Measurements from ENCODE around the gene TMEM167A. TPM values are rescaled to one million over a fixed set of nuclear protein-coding genes. Genes with fewer than 3 reads are reported as not detected.

The TMEM167A gene
- total RNA-seq, 1 donor from 2014 or later, result 113 TPM

- Mint-ChIP-seq H3K4me1 (ENCODE audit: low read depth) (peaks cover 2% of the 10 kb centered on the region), H3K27ac (ENCODE audit: unreplicated experiment) (no peak overlapping the region), H3K4me3 (ENCODE audit: unreplicated experiment) (no peak overlapping the region), H3K27me3 (ENCODE audit: low read depth) (no peaks in the 10 kb centered on the region), H3K9me3 (ENCODE audit: low read depth) (no peaks in the 10 kb centered on the region), H3K36me3 (ENCODE audit: low read depth) (peaks cover 7% of the 10 kb centered on the region)
- TF ChIP-seq, protein P1, sequence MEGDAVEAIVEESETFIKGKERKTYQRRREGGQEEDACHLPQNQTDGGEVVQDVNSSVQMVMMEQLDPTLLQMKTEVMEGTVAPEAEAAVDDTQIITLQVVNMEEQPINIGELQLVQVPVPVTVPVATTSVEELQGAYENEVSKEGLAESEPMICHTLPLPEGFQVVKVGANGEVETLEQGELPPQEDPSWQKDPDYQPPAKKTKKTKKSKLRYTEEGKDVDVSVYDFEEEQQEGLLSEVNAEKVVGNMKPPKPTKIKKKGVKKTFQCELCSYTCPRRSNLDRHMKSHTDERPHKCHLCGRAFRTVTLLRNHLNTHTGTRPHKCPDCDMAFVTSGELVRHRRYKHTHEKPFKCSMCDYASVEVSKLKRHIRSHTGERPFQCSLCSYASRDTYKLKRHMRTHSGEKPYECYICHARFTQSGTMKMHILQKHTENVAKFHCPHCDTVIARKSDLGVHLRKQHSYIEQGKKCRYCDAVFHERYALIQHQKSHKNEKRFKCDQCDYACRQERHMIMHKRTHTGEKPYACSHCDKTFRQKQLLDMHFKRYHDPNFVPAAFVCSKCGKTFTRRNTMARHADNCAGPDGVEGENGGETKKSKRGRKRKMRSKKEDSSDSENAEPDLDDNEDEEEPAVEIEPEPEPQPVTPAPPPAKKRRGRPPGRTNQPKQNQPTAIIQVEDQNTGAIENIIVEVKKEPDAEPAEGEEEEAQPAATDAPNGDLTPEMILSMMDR (IDR thresholded peaks at IDR 0.05), result no peak
- no peak for DNase-seq (ENCODE audit: low spot score)
Observed at GRCh38 chr5:83048811-83049210, 28.4 kb downstream of the TMEM167A start.

DNA sequence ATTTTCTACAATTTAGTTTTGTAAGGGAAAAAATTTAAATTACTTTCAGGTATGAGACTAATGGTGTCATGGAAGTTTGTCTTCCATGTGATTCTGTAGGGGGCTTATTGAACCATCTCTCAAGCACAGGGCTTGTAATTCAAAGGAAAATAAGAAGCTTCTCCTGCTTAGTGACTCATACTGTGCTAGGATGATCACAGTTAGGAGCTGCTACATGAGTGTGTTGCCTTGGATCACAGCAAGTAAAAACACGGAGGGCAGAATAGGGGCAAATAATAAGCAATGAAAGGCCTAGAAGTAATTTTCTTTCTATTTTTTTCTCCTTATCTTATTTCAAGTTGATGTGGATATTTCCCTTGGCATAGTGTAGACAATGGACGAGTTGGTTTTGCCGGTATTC lies 28.9 kb downstream of the TMEM167A start:
- H3K36me3 Mint-ChIP-seq (ENCODE audit: low read depth), result peaks cover 7% of the 10 kb centered on the region
- TF ChIP-seq, protein P1 (IDR thresholded peaks at IDR 0.05), result no peak
- H3K4me1 Mint-ChIP-seq (ENCODE audit: low read depth), result no peaks in the 10 kb centered on the region
- no peak overlapping the region for H3K4me3 Mint-ChIP-seq (ENCODE audit: unreplicated experiment)
- DNase-seq (ENCODE audit: low spot score), result no peak
- no peak overlapping the region for H3K27ac Mint-ChIP-seq (ENCODE audit: unreplicated experiment)
- no peaks in the 10 kb centered on the region for H3K9me3 Mint-ChIP-seq (ENCODE audit: low read depth)
- H3K27me3 Mint-ChIP-seq (ENCODE audit: low read depth), result no peaks in the 10 kb centered on the region

- Mint-ChIP-seq H3K36me3 (ENCODE audit: low read depth) (peaks cover 2% of the 10 kb centered on the region), H3K27ac (ENCODE audit: unreplicated experiment) (no peak overlapping the region), H3K27me3 (ENCODE audit: low read depth) (no peaks in the 10 kb centered on the region), H3K9me3 (ENCODE audit: low read depth) (no peaks in the 10 kb centered on the region), H3K4me3 (ENCODE audit: unreplicated experiment) (no peak overlapping the region), H3K4me1 (ENCODE audit: low read depth) (no peaks in the 10 kb centered on the region)
- TF ChIP-seq, protein P1 (IDR thresholded peaks at IDR 0.05), result no peak
- DNase-seq (ENCODE audit: low spot score), result no peak
Observed at GRCh38 chr5:83044926-83045325, 32.3 kb downstream of the TMEM167A start.

- H3K27ac Mint-ChIP-seq (ENCODE audit: unreplicated experiment), result no peak overlapping the region
- no peaks in the 10 kb centered on the region for H3K27me3 Mint-ChIP-seq (ENCODE audit: low read depth)
- no peak for DNase-seq (ENCODE audit: low spot score)
- no peak overlapping the region for H3K4me3 Mint-ChIP-seq (ENCODE audit: unreplicated experiment)
- H3K9me3 Mint-ChIP-seq (ENCODE audit: low read depth), result no peaks in the 10 kb centered on the region
- TF ChIP-seq, protein P1 (IDR thresholded peaks at IDR 0.05), result no peak
- H3K36me3 Mint-ChIP-seq (ENCODE audit: low read depth), result no peaks in the 10 kb centered on the region
- no peaks in the 10 kb centered on the region for H3K4me1 Mint-ChIP-seq (ENCODE audit: low read depth)
Observed at GRCh38 chr5:83042507-83042906, 34.7 kb downstream of the TMEM167A start.

DNA sequence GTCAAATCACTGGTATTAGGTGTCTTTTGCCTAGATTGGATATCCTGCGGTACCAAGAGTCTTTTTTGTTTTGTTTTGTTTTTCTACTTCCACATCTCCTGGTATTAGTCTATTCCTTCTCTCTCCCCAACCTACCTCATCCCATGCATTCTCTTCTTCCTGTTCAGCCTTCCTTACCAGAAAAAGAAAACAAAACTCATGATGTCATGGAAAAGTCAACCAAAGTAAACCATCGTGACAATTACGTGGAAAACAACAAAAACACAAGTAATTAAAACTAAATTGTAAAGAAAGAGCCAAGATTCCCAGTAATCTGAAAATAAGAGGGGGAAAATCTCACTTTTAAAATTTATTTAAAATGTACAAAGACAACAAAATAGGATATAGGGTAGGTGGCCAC lies 38.3 kb downstream of the TMEM167A start:
- TF ChIP-seq, protein P1 (IDR thresholded peaks at IDR 0.05), result no peak
- DNase-seq (ENCODE audit: low spot score), result no peak
- H3K4me1 Mint-ChIP-seq (ENCODE audit: low read depth), result no peaks in the 10 kb centered on the region
- no peak overlapping the region for H3K4me3 Mint-ChIP-seq (ENCODE audit: unreplicated experiment)
- H3K27ac Mint-ChIP-seq (ENCODE audit: unreplicated experiment), result no peak overlapping the region
- H3K9me3 Mint-ChIP-seq (ENCODE audit: low read depth), result no peaks in the 10 kb centered on the region
- H3K36me3 Mint-ChIP-seq (ENCODE audit: low read depth), result no peaks in the 10 kb centered on the region
- no peaks in the 10 kb centered on the region for H3K27me3 Mint-ChIP-seq (ENCODE audit: low read depth)
